VCaP (cell line): ENCODE data around the gene IL33.
A peak's percentile ranks its signal among the peaks of the same experiment; 100 is the strongest.

Experiments used
- H3K27ac ChIP-seq: fragments of 450-650 bp; 2 replicates; pipeline ENCODE4 v1.5.1; 2017
- CTCF ChIP-seq: fragments of 450-650 bp; conservative IDR thresholded peaks from 2 replicates; pipeline ENCODE4 v1.5.1; 2017; ENCODE audit warnings: mild to moderate bottlenecking, moderate library complexity

Gene IL33

DNA sequence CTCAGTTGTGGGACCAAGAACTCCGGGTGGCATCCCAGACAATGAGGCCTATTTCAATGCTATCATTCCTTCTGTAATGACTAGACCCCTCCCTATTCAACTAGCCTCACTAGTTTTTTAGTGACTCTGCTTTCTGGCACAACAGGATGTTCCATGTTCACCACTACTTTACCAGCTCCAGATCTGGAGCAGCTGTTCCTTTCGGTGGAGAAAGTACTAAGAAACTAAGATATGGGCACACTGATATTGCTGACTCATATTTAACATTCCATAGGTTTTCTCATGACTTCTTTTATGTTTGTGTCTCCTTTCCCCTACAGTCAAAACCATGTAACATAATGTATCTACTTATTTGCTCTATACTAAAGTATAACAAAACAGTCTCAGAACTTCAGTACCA, 24.1 kb downstream of the IL33 start:
- H3K27ac ChIP-seq: no peak overlapping the region
- no peak for TF ChIP-seq CTCF

DNA sequence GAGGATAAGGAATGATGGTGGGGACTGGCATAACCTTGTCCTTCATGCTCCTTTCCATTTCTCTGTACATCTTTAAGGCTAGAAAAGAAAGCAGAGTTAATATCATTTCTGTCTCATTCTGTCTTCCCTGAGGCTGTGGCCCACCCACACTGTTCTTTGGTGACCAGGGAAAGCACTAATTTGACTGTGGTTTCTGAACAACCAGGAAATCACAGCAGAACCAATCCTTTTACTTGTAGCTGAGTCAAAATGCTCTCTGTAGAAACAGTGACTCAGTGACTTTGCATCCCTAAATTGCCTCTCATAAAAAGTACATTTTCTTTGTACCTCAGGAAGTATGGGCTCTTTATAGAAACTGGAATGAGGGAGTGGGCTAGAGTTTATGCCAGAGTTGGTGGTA, 28.1 kb downstream of the IL33 start:
- H3K27ac ChIP-seq: no peak overlapping the region
- TF ChIP-seq CTCF: no peak

DNA sequence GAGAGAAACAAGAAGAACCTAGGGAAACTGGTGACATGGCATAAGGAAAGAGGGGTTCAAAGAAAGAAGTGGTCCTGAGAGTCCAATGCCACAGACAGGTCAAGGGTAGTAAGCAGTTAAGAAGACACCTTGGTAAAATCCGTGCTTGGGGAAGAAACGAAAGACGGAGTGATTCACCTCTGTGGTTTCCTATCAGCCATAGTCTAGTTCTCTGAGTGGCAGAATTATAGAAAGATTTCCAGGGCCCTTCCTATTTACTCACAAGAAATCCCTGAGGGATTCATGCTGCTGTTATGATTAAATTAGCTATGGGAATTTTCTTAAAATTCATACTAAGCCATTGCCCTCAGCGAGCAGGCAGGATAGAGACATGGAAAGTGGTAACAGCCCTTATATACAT, 31.7 kb downstream of the IL33 start:
- TF ChIP-seq CTCF: no peak
- H3K27ac ChIP-seq: no peak overlapping the region

DNA sequence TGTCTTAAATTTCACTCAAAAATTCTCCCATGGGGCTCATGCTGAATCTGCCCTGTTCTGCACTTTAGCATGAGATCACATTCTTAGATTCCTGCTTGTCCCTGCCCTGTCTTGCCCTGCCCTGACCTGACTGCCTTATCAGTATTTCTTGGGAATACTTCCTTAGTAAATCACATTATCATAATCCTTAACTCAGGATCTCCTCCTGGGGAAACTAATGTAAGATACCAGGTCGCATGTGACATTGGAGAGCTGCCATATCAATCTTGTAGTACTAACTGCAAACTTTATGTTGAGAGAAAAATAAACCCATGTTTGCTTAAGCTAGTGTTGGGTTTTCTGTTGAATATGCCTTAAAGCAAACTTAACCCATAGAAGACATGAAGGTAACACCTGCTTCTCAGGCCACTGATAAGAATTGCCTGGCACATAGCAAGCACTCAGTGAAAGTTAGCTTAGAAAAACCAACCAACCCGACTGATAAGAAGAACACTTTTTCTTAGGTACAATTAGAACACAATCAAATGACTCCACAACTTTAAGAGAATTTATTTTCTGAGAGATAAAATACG, 53.3 kb downstream of the IL33 start:
- TF ChIP-seq CTCF: no peak
- peak overlapping the region; percentile 69 for H3K27ac ChIP-seq

- no peak overlapping the region; the same call in 1 of the 2 replicates for H3K27ac ChIP-seq
- TF ChIP-seq CTCF: no peak
These were observed 55.3 kb downstream of the IL33 start for GRCh38 chr9:6270896-6271295.

DNA sequence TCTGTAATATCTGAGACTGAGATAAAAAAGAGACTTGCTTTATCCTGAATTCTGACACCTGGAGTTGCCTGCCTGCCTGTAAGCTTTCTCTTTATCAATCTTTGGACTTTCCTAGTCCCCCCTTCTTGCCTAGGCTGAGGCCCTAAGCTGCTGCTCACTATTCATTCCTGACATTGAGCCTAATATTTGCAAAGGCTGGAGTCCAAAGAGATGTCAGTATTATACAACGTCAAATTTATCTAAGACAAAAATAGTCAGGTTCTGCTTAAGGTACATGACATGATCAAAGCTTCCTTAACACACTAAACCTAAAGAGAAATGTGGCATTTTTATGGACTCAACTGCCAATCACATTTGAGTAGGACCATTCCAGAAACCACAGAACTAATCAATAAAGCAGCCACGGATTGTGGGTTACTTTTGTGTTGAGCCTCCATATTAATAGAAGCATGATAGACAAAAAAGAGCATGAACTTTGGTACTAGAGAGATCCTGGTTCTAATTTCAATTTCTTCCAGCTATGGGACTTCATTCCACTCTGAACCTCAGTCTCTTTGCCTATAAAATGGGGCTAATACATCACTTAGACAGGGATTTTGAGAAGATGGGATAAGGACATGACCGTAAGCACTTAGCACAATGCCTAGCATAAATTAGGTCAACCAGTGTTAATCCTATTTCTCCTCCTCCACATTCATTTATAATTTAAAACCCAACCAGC, 56.1 kb downstream of the IL33 start:
- H3K27ac ChIP-seq: no peak overlapping the region; the same call in 1 of the 2 replicates
- TF ChIP-seq CTCF: no peak

GRCh38 chr9:6272229-6272598, 56.6 kb downstream of the IL33 start:
- no peak for TF ChIP-seq CTCF
- no peak overlapping the region for H3K27ac ChIP-seq
